K562 (cell line): Measurements from ENCODE around the gene ARPC1A. TPM values are rescaled to one million over a fixed set of nuclear protein-coding genes. Genes with fewer than 3 reads are reported as not detected.

Experiments used
- ARNT ChIP-seq, 2 experiments: fragments of 450-650 bp; IDR thresholded peaks; 2 replicates each; pipeline ENCODE4 v1.6.1; 2016; ENCODE audit warnings: mild to moderate bottlenecking in 1 of 2
- BRD9 ChIP-seq: fragments of 450-650 bp; IDR thresholded peaks from 2 replicates; pipeline ENCODE4 v1.6.1; 2018; ENCODE audit warnings: low read depth; ENCODE audit not compliant: partially characterized antibody
- CC2D1A ChIP-seq: fragments of 450-650 bp; IDR thresholded peaks from 2 replicates; pipeline ENCODE4 v1.6.1; 2017; ENCODE audit warnings: mild to moderate bottlenecking
- CCNT2 ChIP-seq: IDR thresholded peaks from 2 replicates; pipeline ENCODE4 v1.6.1; 2011; ENCODE audit warnings: borderline replicate concordance, low read depth, mild to moderate bottlenecking, moderate library complexity, mixed read lengths, low read length; ENCODE audit not compliant: insufficient read length; ENCODE audit errors: extremely low read depth
- POLR2A ChIP-seq: fragments of 450-650 bp; conservative IDR thresholded peaks from 2 replicates; pipeline ENCODE4 v1.6.1; 2016
- RREB1 ChIP-seq: fragments of 250-450 bp; sonication (Bioruptor Pico); IDR thresholded peaks from 2 replicates; pipeline ENCODE4 v1.4.0; 2020
- ZNF280A ChIP-seq: fragments of 450-650 bp; IDR thresholded peaks from 2 replicates; pipeline ENCODE4 v1.6.1; 2018; ENCODE audit warnings: mild to moderate bottlenecking, low read depth; ENCODE audit not compliant: partially characterized antibody
- ZNF445 ChIP-seq: fragments of 250-450 bp; sonication (Bioruptor Pico); IDR thresholded peaks from 2 replicates; pipeline ENCODE4 v1.4.0; 2020; ENCODE audit warnings: low read depth, mild to moderate bottlenecking, moderate library complexity
- ZNF511 ChIP-seq: sonication (generic); formaldehyde crosslinking; IDR thresholded peaks from 2 replicates; pipeline ENCODE4 v1.8.0; 2022; ENCODE audit warnings: mild to moderate bottlenecking, missing genetic modification reagents
- ZNF707 ChIP-seq: fragments of 250-450 bp; sonication (Bioruptor Pico); conservative IDR thresholded peaks from 2 replicates; pipeline ENCODE4 v1.8.0; 2022; ENCODE audit warnings: inconsistent platforms, mild to moderate bottlenecking, moderate library complexity
- ZNF740 ChIP-seq, 3 experiments: fragments of 200-800 bp in 1 of 3; sonication (Bioruptor generic) in 1 of 3; sonication (generic) in 1 of 3; formaldehyde crosslinking in 1 of 3; IDR thresholded peaks; 2 replicates each; pipeline versions ENCODE4 v1.6.1 to v1.8.0; 2016 to 2022; ENCODE audit warnings: mild to moderate bottlenecking in 2 of 3, missing compliant biosample characterization in 2 of 3, missing genetic modification characterization in 2 of 3, missing genetic modification reagents in 1 of 3
- polyA plus RNA-seq, 8 experiments: library from polyadenylated mRNA; depleted of rRNA in 4 of 8; stranded (reverse) in 5 of 8; unstranded in 3 of 8; fragments of >200 nt; fragmentation: Nextera tagmentation in 2 of 8; fragmentation: Illumina TruSeq in 1 of 8; extraction: Ambion mirVana in 2 of 8; extraction: Trizol in 1 of 8; gene quantifications; 2 replicates each; pipeline versions ENCODE4 v1.2.1 to v1.2.3, GENCODE V29; 2011 to 2014; ENCODE audit warnings: inconsistent platforms in 1 of 8, missing spikeins in 1 of 8
- total RNA-seq, 7 experiments: library from RNA; depleted of rRNA in 6 of 7; stranded (reverse); fragments of >200 nt in 6 of 7; fragmentation: Illumina TruSeq in 2 of 7; extraction: Trizol in 2 of 7; gene quantifications; 2 replicates each; pipeline versions ENCODE4 v1.2.1 to v1.2.3, GENCODE V29; 2011 to 2021; ENCODE audit warnings: low replicate concordance in 1 of 7

Gene ARPC1A
- total and polyA plus RNA-seq, 9 of the 15 experiments (the other 6 are each of a cell fraction or from before 2014, with no cell fraction given) = 39.5 to 151 (median 86.1) TPM

- TF ChIP-seq RREB1 (CRISPR knock-in tag) (no peak), ZNF445 (no peak), ZNF280A (no peak), BRD9 (no peak), ZNF707 (CRISPR knock-in tag) (no peak), POLR2A (0 out of 2 replicates have a peak, but pooled peaks have one; percentile 35), CCNT2 (no peak), ZNF740 (CRISPR knock-in tag; IDR thresholded peaks at IDR 0.05) (no peak), ZNF740 (tag; IDR thresholded peaks at IDR 0.05) (no peak), ZNF511 (CRISPR knock-in tag) (no peak), ARNT (IDR thresholded peaks at IDR 0.05) (no peak), CC2D1A (no peak)
These were observed 18.5 kb downstream of the ARPC1A start (continued) for GRCh38 chr7:99344061-99344647.
